IMR-90 (cell line): ENCODE data around the gene CNTLN. TPM values are rescaled to one million over a fixed set of nuclear protein-coding genes. Genes with fewer than 3 reads are reported as not detected.

Experiments used
- ATAC-seq: fragments of 200-7000 bp; cut with Tn5 transposase; 2 replicates; pipeline ENCODE4 v1.9.1; 2020; ENCODE audit warnings: low read depth, mild to moderate bottlenecking, moderate library complexity
- BruUV-seq: library from RNA; stranded (reverse); fragments of 400-500 nt; replicated peaks from 2 replicates; lab custom pipeline; 2021; lab: Mats Ljungman, UMichigan
- CTCF ChIA-PET: fragments of 300-600 bp; formaldehyde crosslinking; extraction: SDS; loops from one replicate; lab custom pipeline; 2021; ENCODE audit warnings: antibody characterized with exemption; lab: Yijun Ruan, JAX
- POLR2A ChIA-PET: fragments of 300-600 bp; sonication (Branson Sonifier 250); formaldehyde crosslinking; loops from one replicate; lab custom pipeline; 2022; ENCODE audit warnings: antibody characterized with exemption; ENCODE audit not compliant: unreplicated experiment; lab: Charles Lee
- DNase-seq: peaks from one replicate; pipeline ENCODE4 v3.0.0; 2013
- H2AFZ ChIP-seq: replicated peaks from 2 replicates; pipeline ENCODE3; 2013; ENCODE audit warnings: low read length, mild to moderate bottlenecking; ENCODE audit not compliant: poor library complexity
- H2AK5ac ChIP-seq: 2 replicates; pipeline ENCODE4 v1.6.1; 2013; ENCODE audit warnings: low read depth, low read length, inconsistent platforms
- H2AK9ac ChIP-seq: replicated peaks from 2 replicates; pipeline ENCODE3; 2013; ENCODE audit warnings: mild to moderate bottlenecking, low read depth, low read length, moderate library complexity; ENCODE audit not compliant: poor library complexity
- H2BK120ac ChIP-seq: 2 replicates; pipeline ENCODE4 v1.6.1; 2013; ENCODE audit warnings: low read depth, low read length, inconsistent platforms
- H2BK15ac ChIP-seq: 3 replicates; pipeline ENCODE4 v1.6.1; 2013; ENCODE audit warnings: low read depth, low read length, inconsistent platforms
- H2BK20ac ChIP-seq: 2 replicates; pipeline ENCODE4 v1.6.1; 2013; ENCODE audit warnings: low read depth, mild to moderate bottlenecking, inconsistent platforms, low read length, moderate library complexity
- H2BK5ac ChIP-seq: 2 replicates; pipeline ENCODE4 v1.6.1; 2013; ENCODE audit warnings: mild to moderate bottlenecking, low read depth, low read length, inconsistent platforms; ENCODE audit not compliant: poor library complexity, severe bottlenecking
- H3K14ac ChIP-seq: replicated peaks from 2 replicates; pipeline ENCODE4 v1.6.1; 2013; ENCODE audit warnings: low read depth, low read length, inconsistent platforms
- H3K18ac ChIP-seq: 2 replicates; pipeline ENCODE4 v1.6.1; 2013; ENCODE audit warnings: low read depth, low read length, control low read depth
- H3K23ac ChIP-seq: 2 replicates; pipeline ENCODE4 v1.6.1; 2013; ENCODE audit warnings: low read depth, low read length, inconsistent platforms
- H3K27ac ChIP-seq: 2 replicates; pipeline ENCODE4 v1.5.1; 2013; ENCODE audit warnings: mild to moderate bottlenecking, control low read depth, low read length; ENCODE audit not compliant: insufficient read depth
- H3K27me3 ChIP-seq: 2 replicates; pipeline ENCODE4 v1.6.1; 2013; ENCODE audit warnings: low read length; ENCODE audit not compliant: control insufficient read depth, insufficient read depth
- H3K36me3 ChIP-seq: 2 replicates; pipeline ENCODE4 v1.6.1; 2013; ENCODE audit warnings: low read length, mixed read lengths; ENCODE audit not compliant: control insufficient read depth, insufficient read depth
- H3K4ac ChIP-seq: 2 replicates; pipeline ENCODE4 v1.6.1; 2013; ENCODE audit warnings: low read depth, low read length, inconsistent platforms
- H3K4me1 ChIP-seq: 2 replicates; pipeline ENCODE4 v1.6.1; 2013; ENCODE audit warnings: low read length, mixed read lengths; ENCODE audit not compliant: control insufficient read depth, insufficient read depth
- H3K4me2 ChIP-seq: 2 replicates; pipeline ENCODE4 v1.6.1; 2013; ENCODE audit warnings: low read depth, mild to moderate bottlenecking, control low read depth, low read length, moderate library complexity
- H3K4me3 ChIP-seq: 2 replicates; pipeline ENCODE4 v1.5.1; 2013; ENCODE audit warnings: low read depth, mild to moderate bottlenecking, control low read depth, low read length, moderate library complexity; ENCODE audit not compliant: insufficient read depth
- H3K56ac ChIP-seq: 2 replicates; pipeline ENCODE4 v1.6.1; 2013; ENCODE audit warnings: low read length, inconsistent platforms; ENCODE audit not compliant: insufficient read depth; ENCODE audit errors: extremely low read depth
- H3K79me1 ChIP-seq, 2 experiments: 2 replicates each; pipeline ENCODE4 v1.6.1; 2013; ENCODE audit warnings: low read length in 2 of 2, inconsistent platforms in 1 of 2, low read depth in 1 of 2
- H3K9ac ChIP-seq: 2 replicates; pipeline ENCODE4 v1.6.1; 2013; ENCODE audit warnings: low read depth, low read length, control low read depth
- H3K9me1 ChIP-seq: 2 replicates; pipeline ENCODE4 v1.6.1; 2013; ENCODE audit warnings: low read length, inconsistent platforms; ENCODE audit not compliant: insufficient read depth
- H3K9me3 ChIP-seq: 2 replicates; pipeline ENCODE4 v1.6.1; 2013; ENCODE audit warnings: low read length; ENCODE audit not compliant: control insufficient read depth, insufficient read depth
- H4K20me1 ChIP-seq: 2 replicates; pipeline ENCODE4 v1.6.1; 2013; ENCODE audit warnings: low read length, inconsistent platforms; ENCODE audit not compliant: insufficient read depth
- H4K5ac ChIP-seq: 2 replicates; pipeline ENCODE4 v1.6.1; 2013; ENCODE audit warnings: mild to moderate bottlenecking, low read depth, low read length, control low read depth
- H4K8ac ChIP-seq, 2 experiments: 2 replicates each; pipeline ENCODE4 v1.6.1; 2013; ENCODE audit warnings: low read depth in 2 of 2, low read length in 2 of 2, control low read depth in 1 of 2, inconsistent platforms in 1 of 2
- H4K91ac ChIP-seq: 2 replicates; pipeline ENCODE4 v1.6.1; 2013; ENCODE audit warnings: low read depth, low read length, inconsistent platforms; ENCODE audit not compliant: insufficient read depth
- CEBPB ChIP-seq: IDR thresholded peaks from 2 replicates; pipeline ENCODE4 v1.6.1; 2012; ENCODE audit warnings: low read depth, low read length, improper control_type of control experiment
- MAZ ChIP-seq: IDR thresholded peaks from 2 replicates; pipeline ENCODE4 v1.6.1; 2012; ENCODE audit warnings: low read depth, mild to moderate bottlenecking, low read length, improper control_type of control experiment, moderate library complexity, borderline replicate concordance
- POLR2A ChIP-seq: IDR thresholded peaks from 2 replicates; pipeline ENCODE4 v1.6.1; 2012; ENCODE audit warnings: mild to moderate bottlenecking, low read depth, low read length
- WGBS, 2 experiments: methylation state at CpG; one replicate each; pipeline versions ENCODE4 v1.1.5 to v1.1.7; 2013; ENCODE audit warnings: missing lambda C conversion rate in 2 of 2; ENCODE audit not compliant: insufficient read length in 1 of 2; ENCODE audit errors: extremely low coverage in 2 of 2; 5-methylcytosine and 5-hydroxymethylcytosine counted together
- dilution Hi-C: fragments of 300-500 bp; cut with HindIII; formaldehyde crosslinking; loops from one replicate; pipeline ENCODE4 v1.14.3; 2018; ENCODE audit warnings: low sequenced_read_pairs; ENCODE audit not compliant: unreplicated experiment
- in situ Hi-C: fragments of 300-500 bp; cut with MboI; formaldehyde crosslinking; loops from 3 replicates; pipeline ENCODE4 v1.14.3; 2019; ENCODE audit warnings: low sequenced_read_pairs, inconsistent platforms, mixed read lengths
- intact Hi-C: fragments of 100-400 bp; cut with micrococcal nuclease; formaldehyde crosslinking; loops from 2 replicates; pipeline ENCODE4 v1.10.0; 2022
- polyA plus RNA-seq, 3 experiments: library from polyadenylated mRNA; depleted of rRNA; stranded (reverse); fragments of >200 nt; gene quantifications; 2 replicates each; pipeline ENCODE4 v1.2.3, GENCODE V29; 2012; ENCODE audit warnings: low replicate concordance in 1 of 3
- total RNA-seq: library from RNA; depleted of rRNA; stranded (reverse); fragments of >200 nt; gene quantifications from 2 replicates; pipeline ENCODE4 v1.2.3, GENCODE V29; 2012

CNTLN gene
- total and polyA plus RNA-seq, 2 of the 4 experiments (the other 2 are of a cell fraction) = 3.8 to 5.9 TPM

DNA sequence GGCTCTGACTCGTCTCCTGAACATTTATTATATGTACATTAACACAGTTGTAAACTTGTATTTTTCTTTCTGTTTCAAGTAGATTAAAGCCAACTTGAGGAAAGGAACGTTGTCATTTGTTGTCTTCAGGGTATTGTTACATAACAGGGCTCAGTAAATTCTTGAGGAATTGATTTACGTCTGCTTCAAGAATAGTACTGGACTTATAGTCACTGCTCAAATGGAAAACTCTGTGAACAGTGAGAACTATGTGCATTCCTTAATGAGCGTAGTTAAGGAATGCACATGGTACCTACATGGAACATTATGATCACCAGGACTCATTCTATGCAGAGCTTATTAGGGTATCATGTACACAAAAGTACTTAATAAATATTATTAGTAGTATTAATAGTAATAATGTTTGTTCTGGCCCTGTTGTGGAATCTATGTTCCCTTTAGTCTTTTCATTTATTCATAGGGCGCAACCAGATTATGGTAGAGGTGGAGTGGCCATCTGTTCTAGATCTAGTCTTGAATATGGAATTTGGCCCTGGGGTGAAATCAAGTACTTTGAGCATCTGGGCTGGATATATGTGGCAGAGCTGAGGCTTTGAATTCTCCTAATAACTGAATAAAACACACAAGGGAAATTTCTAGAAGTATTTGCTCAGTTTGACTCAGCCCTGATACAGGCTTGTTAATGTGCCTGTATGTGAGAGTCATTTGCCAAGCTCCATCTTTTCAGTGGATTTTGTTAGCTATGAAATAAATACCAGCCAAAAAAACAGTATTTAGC lies 335.4 kb downstream of the CNTLN start:
- Histone ChIP-seq H2BK20ac (no peak overlapping the region), H3K27ac (no peak overlapping the region), H3K27me3 (no peaks in the 10 kb centered on the region), H2BK5ac (no peak overlapping the region), H3K36me3 (no peaks in the 10 kb centered on the region), H4K8ac (no peak overlapping the region), H3K4me1 (no peaks in the 10 kb centered on the region), H2AK9ac (no peak overlapping the region), H4K91ac (no peak overlapping the region), H2AFZ (no peak overlapping the region), H3K14ac (no peak overlapping the region), H3K9me1 (no peaks in the 10 kb centered on the region), H2AK5ac (no peak overlapping the region), H3K9ac (no peak overlapping the region), H3K18ac (no peak overlapping the region), H2BK15ac (no peak overlapping the region), H3K4me2 (no peak overlapping the region), H3K4me3 (no peak overlapping the region), H3K56ac (no peak overlapping the region), H3K79me1 (no peaks in the 10 kb centered on the region), H4K5ac (no peak overlapping the region), H3K9me3 (no peaks in the 10 kb centered on the region), H3K23ac (no peak overlapping the region), H4K20me1 (no peaks in the 10 kb centered on the region), H3K4ac (no peak overlapping the region), H2BK120ac (no peak overlapping the region)
- WGBS, 2 experiments = no CpG with 5 or more reads among the region's 5 CpGs
- intact Hi-C loops (no loop called here), dilution Hi-C loops (no loop called here), in situ Hi-C loops (loop anchor here (25.0 kb wide), 3 partner anchors 358 to 983 kb away; no protein-coding TSS in a partner anchor)
- DNase-seq = no peak
- no TSS peak for BruUV-seq
- ATAC-seq = no peak
- no peak for TF ChIP-seq MAZ
- TF ChIP-seq CEBPB = no peak
- TF ChIP-seq POLR2A = no peak
- ChIA-PET POLR2A (no interaction called here), CTCF (interaction anchor here (0.6 kb wide), 1 partner anchor 10 kb away, joined by 3 read pairs; no protein-coding TSS in a partner anchor)
